ENCODE results near the gene CDC25C.

- TF ChIP-seq CTCF (IDR thresholded peaks at IDR 0.05; ENCODE audit: low read depth, low read length): peak; percentile 16; the same call in 1 of the 2 replicates
- TF ChIP-seq EZH2phosphoT487 (IDR thresholded peaks at IDR 0.05; ENCODE audit: low read depth): no peak
Observed at GRCh38 chr5:138354926-138355378, 23.3 kb upstream of the CDC25C start.

All from OCI-LY3 (cell line).